ENCODE measurements around the gene C2CD4A.

- TF ChIP-seq CTCF (IDR thresholded peaks at IDR 0.05; ENCODE audit: extremely low read depth in 1 of 2, insufficient read depth in 1 of 2, low read depth in 1 of 2, low read length in 2 of 2) (no peak), POLR2AphosphoS5 (IDR thresholded peaks at IDR 0.05; ENCODE audit: insufficient read depth, low read depth, low read length) (no peak), JUN (IDR thresholded peaks at IDR 0.05; ENCODE audit: borderline replicate concordance, insufficient read depth, insufficient read length, low read depth) (no peak), MAX (IDR thresholded peaks at IDR 0.05; ENCODE audit: insufficient read depth, insufficient read length) (no peak), EZH2 (IDR thresholded peaks at IDR 0.05; ENCODE audit: borderline replicate concordance, low read depth, low read length, severe bottlenecking) (no peak), POLR2A (IDR thresholded peaks at IDR 0.05; ENCODE audit: low read depth, low read length) (no peak), MYC (IDR thresholded peaks at IDR 0.05; ENCODE audit: low read depth, low read length) (no peak)
These were observed 38.9 kb upstream of the C2CD4A start for GRCh38 chr15:62027916-62028315.
